GM12891 (cell line): ENCODE measurements around the gene PRR36.

Experiments
- PAX5 ChIP-seq: IDR thresholded peaks from 2 replicates; pipeline ENCODE4 v1.6.1; 2011; ENCODE audit warnings: low read length, moderate library complexity, mild to moderate bottlenecking; ENCODE audit not compliant: insufficient read depth, severe bottlenecking
- POLR2A ChIP-seq: IDR thresholded peaks from 2 replicates; pipeline ENCODE4 v1.6.1; 2011; ENCODE audit warnings: low read depth, low read length, control low read depth
- POLR2AphosphoS5 ChIP-seq: IDR thresholded peaks from 2 replicates; pipeline ENCODE4 v1.6.1; 2011; ENCODE audit warnings: low read depth, low read length, control low read depth
- POU2F2 ChIP-seq: IDR thresholded peaks from 2 replicates; pipeline ENCODE4 v1.6.1; 2011; ENCODE audit warnings: low read depth, mild to moderate bottlenecking, control low read depth, low read length, moderate library complexity
- TAF1 ChIP-seq: IDR thresholded peaks from 2 replicates; pipeline ENCODE4 v1.6.1; 2011; ENCODE audit warnings: low read depth, low read length, control low read depth

- no peak for TF ChIP-seq POU2F2
- no peak for TF ChIP-seq POLR2A
- no peak for TF ChIP-seq POLR2AphosphoS5
- TF ChIP-seq TAF1: no peak
- no peak for TF ChIP-seq PAX5
Observed at GRCh38 chr19:7901337-7901736, 27.1 kb upstream of the PRR36 start.
